ENCODE results near the gene SGCD.

DNA sequence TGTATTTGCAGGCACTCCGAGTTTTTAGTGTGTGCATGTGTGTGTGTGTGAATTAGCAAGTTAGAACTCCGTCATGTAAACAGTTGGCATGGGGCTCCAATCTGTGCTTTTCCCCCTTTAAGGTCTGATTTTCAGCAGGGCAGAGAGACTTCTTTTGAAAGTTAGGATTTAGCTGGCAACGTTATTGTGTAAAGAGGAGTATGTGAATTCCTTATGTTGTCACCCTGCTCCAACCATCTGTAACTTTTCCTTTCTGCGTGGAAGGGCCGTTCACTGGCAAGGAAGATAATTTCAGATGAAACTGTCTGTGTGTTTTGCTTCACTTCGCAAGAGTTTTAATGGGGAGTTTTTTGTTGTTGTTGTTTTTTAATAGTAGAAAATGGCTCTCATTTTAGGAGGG lies 332 bp downstream of the SGCD start:
- TF ChIP-seq EZH2 (IDR thresholded peaks at IDR 0.05; ENCODE audit: insufficient read depth, poor library complexity, severe bottlenecking) = no peak
- TF ChIP-seq EZH2phosphoT487 (IDR thresholded peaks at IDR 0.05; ENCODE audit: insufficient read depth, low read depth) = no peak

Measured in GM23248 (cell line).